ENCODE measurements around the gene P2RX2.

P2RX2 gene

DNA sequence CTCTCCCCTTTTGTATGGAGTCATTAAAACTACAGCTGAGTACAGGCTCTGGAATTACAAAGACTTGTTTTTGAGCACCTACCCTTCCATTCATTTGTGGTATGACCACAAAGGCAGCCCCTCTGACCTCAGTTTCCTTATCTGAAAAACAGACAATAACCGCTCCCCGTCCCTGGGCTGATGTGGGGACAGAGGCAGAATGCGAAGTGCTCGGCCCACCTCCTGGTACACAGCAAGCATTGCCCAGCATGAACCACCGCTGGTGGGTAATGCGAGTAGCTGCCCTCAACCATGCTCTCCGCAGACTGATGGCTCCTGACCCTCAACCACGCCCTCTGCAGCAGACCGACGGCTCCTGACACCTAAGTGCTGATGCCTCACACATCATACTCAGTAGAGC lies 22.4 kb downstream of the P2RX2 start:
- no peak for DNase-seq

DNA sequence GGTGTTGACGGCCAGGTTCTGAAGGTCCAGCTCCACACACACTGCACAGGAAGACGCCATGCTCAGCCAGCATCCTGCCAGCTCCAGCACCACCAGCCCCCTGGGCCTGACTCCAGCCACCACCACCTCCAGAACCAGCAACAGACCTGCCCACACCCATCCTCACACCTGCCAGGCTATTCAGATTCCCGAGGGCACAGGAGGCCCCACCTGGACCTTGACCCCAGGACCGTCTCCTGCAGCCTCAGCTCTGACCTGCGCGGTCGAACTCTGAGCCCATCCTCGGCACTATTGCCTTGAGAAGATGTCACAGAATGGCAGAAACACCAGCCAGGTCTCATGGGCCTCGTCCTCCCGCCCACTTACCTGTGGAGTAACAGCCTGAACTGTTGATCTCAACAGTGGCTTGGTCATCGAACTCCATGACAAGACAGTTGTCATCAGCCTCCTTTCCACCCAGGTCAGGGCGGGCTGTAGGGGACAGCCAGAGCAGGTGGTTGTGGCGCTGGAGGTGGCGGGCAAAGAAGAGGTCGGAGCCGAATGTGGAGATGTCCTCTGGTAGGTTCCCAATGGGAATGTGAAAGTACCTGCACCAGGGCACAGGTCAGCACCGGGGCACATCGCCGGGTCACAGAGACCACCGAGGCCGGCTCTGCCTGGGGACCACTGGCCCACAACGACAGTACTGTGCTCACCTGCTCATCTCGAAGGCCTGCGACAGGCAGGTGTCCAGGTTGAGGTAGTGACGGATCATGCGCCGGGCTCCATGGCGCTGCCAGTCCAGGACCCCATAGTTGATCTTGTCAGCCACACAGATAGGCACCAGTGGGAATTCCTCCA lies 23.5 kb downstream of the P2RX2 start:
- DNase-seq, result no peak

DNA sequence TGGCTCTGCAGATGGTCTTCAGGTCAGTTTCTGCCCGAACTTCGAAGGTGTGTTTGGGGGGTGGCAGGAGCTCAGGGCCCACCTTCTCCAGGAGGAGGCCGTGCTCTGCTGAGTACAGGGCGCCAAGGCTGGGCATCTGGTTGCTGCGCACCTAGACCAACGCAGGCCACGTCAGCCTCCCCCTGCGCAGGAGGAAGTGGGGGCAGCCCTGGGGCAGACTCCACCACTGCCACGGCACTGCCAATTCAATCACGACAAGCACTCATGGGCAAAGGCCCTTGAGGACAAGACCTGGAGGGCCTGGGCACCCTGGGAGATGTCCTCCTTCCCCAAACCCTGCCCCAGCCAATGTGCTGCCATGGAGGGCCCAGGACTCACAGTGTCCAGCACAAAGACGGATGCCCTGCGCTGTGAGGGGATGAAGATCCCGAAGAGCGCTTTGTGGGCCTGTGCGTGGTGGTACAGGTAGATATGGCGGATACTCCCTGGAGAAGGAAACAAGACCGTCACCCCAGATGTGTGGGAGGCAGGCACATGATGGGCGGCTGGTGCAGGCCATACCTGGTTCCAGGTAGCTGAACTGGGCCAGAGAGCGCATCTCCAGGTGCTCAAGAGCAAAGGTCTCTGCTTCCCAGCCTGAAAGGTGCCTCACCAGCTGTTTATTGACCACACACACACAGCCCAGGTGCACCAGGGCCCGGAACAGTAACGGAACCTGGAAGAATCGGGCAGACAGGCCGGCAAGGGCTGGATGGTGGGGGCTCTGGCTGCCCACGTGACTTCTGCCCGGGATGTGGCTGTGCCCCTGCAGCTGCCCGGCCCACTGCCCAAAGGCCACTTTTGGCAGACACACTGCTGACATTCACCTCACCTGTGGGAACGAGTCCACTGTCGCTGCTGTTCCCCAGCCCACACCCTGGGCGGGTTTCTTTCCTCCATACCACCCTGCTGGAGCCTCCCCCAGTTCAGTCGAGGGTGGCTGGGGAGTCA lies 24.6 kb downstream of the P2RX2 start:
- DNase-seq, result no peak

DNA sequence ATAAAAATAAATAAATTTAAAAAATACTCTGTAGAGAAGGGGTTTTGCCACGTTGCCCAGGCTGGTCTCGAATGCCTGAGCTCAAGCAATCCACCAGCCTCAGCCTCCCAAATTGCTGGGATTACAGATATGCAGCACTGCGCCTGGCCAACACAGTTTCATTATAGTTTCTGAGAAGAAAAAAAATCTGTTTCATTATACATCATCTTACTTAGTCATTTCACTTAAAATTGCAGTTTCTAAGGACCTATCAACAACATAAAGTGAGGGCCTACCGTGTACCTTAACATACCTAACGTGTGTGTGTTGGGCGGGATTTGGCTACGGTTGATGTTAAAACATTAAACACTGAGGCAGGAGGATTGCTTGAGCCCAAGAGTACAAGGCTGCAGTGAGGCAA lies 28.3 kb downstream of the P2RX2 start:
- no peak for DNase-seq

DNA sequence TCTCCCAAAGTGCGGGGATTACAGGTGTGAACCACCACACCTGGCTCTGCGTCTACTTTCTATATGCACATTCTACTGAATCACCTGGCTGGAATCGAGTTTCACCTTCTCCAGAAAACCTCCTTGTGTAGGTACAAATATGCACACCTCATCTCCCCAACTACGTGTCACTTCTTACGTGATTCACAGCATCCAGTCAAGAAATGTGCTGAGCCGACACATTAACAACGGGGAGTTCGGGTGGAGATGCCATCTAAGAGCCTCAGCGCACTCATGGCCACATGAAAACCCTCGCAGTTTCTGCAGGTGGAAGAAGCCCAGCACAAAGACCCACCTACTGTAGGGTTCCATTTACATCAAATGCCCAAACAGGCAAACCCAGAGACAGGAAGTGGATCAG lies 29.3 kb downstream of the P2RX2 start:
- DNase-seq, result no peak

DNA sequence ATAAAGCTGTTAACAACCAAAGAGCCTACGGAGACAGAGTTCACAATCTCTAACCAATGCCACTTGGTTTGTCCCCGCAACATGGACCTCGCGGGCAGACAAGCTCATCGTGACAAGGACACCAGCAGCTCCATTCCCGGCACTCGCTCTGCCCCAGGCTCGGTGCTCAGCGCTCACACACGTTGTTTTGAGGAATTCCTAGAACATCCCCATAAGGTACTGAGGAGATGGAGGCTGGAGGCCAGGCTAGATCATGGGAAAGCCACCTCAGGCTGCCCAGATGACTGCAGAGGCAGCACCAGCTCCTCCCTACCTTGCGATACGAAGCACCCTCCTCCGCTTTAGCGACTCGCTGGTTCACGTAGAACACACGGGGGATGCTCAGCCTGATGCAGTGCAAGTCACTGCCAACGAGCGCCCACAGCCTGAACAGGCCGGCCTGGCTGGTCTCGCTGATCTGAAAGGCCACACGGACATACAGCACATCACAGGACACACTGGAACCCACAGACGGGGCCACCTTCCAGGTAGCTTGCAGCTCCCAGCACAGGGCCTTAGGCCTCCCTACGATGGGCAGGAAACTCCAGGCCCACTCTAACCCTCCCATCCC lies 30.1 kb downstream of the P2RX2 start:
- no peak for DNase-seq

DNA sequence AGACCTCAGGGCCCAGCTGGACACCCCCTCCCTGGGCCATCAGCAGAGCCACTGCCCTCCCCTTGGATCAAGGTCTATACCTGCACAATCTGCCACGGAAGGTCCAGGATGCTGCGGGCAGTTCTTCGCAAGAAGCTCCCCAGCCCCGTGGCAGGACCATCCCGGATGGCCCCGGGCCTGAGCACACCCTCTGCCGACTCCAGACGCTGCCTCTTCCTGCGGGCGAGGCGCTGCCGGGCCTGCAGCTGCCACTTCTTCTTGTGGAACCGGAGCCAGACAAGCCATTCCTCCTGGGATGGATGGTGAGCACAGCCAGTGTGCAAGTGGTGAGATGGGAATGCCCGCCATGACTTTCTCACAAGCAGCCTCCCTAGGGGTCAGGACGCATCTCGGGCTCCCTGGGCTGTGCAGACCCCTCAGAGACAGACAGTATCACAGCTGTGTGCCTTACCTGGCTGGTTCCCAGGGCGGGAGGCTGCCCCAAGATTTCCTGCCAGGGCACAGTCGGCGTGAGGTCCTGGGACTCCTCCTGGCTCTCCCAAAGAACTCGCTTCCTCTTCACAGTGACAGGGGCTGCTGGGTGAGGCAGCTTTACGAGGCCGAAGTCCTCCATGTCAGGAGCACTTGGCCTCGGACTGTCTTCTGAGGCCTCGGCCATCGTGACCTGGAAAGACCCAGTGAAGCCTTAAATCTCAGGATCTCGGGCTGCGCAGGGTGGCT lies 30.8 kb downstream of the P2RX2 start:
- DNase-seq, result no peak

DNA sequence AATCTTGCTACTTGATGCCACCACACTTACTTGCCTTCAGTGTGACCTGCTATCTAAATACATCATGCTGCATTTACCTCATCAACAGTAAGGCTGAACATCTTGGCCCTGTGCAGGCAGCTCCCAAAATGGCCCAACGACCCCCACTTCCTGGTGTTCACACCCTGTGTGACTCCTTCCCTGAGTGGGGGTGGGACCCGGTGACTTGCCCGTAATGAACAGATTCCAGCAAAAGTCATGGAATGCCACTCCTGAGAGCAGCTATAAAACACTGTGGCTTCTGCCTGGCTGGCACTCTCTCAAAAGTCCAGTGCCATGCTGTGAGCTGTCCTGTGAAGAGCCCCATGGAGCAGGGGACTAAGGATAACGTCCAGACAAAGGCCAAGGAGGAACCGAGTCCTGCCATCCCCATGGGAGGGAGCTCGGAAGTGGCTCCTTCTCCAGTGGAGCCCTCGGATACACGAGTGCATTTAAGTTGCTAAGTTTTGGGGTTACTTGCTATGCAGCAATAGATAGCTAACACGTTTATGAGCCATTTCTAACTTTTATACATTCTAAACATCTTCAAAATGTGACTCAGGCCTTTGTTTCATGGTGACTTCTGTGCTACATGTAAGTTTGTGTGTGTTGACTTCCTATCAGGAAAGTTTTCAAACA lies 33.0 kb downstream of the P2RX2 start:
- DNase-seq, result no peak

DNA sequence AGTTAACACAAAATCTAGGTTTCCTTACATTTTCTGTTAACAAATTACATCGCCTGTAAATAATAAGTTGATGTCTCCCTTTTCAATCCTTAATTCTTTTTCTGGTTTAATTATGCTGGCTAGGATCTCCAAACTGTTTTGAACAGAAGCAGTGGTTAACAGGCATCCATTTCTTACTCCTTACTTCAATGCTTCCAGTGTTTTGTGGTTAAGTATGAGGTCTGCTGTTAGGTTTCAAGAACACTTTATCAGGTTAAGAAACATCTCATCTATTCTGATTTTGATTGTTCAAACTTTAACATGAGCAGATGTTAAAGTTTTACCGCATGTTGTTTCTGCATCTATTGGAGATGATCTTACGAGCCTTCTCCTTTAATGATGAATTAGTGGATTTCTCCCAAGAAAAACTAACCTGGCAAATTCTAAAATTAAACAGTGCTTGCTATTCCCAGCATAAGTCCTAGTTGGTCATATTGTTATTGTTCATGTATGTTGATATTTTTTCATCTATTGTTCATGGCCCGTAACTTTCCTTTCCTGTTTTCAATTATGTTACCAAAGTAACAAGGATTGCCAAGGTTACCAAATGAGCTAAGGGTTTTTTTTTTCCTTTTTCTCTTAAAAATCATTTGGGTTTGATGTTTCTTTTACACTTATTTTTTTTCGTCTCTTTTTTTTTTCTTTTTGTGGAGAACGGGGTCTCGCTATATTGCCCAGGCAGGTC lies 35.2 kb downstream of the P2RX2 start:
- no peak for DNase-seq

DNA sequence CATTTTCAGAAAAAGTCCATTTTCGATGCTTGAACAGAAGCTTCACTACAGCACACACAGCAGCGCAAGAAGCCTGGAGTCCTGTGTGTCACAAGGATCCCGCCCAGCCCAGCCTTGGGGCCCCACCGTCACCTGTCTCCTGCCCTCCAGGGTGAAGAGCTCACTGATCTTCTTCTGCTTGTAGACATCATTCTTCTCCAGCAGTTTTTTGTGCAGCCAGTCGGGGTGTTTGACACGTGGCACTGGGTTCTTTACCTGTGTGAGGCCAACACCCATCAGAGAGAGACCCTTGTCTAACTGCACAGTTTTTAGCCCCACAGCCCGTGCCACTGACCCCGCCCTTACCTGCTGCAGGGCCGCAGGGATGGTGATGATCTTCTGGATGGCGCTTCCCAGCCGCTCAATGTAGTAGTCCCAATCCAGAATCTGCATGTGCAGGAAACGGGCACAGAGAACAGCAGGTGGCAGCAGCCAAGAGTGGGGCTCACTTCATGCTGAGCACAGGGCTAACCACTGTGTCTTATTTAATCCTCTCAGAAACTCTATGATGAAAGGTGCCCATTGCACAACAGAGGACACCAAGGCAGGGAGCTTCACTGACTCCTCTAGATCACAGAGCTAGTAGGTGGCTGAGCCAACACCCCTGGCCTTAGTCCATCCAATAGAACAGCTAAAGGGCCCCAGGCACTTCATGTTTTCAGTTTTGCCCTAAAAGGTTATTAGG lies 38.6 kb downstream of the P2RX2 start:
- no peak for DNase-seq

DNA sequence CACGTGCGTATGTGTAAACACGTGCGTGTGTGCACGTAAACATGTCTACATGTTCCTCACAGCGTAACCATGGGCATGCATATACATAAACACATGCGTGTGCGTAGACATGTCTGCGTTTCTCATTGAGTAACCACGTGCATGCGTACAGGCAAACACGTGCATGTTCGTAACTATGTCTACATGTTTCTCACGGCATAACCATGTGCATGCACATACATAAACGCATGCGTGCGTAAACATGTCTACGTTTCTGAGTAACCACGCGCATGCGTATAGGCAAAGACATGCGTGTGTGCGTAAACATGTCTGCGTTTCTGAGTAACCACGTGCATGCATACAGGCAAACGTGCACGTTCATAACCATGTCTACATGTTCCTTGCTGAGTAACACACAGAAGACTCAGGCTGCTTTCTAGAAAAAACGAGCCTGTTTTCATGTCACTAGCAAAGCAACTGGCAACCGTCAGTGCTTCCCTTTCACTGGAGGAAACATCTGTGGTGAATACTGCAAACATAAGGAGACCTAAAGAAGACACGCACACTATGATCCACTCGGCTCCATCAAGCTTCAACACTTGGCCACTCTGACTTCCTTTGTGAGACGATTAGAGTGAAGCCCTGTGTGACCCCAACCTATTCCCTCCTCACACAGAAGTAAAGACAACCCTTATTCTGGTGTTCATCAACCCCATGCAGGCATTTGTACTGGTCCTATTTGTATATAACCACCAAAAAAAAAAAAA lies 39.7 kb downstream of the P2RX2 start:
- DNase-seq, result no peak

DNA sequence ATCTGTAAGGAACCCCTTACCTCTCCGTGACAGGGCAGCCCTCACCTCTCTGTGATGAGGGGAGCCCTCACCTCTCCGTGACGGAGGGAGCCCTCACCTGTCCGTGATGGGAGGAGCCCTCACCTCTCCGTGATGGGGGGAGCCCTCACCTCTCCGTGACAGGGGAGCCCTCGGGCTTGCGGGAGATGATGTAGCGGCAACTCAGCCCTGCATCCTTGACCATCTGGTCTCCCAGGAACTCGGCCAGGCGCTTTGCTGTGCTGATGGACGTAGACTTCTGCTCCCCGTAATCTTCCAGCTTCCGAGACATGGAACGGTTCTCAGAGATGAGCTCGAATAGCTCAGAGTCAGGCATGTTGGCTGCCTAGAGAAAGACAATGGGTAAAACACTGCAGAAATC lies 40.6 kb downstream of the P2RX2 start:
- no peak for DNase-seq

DNA sequence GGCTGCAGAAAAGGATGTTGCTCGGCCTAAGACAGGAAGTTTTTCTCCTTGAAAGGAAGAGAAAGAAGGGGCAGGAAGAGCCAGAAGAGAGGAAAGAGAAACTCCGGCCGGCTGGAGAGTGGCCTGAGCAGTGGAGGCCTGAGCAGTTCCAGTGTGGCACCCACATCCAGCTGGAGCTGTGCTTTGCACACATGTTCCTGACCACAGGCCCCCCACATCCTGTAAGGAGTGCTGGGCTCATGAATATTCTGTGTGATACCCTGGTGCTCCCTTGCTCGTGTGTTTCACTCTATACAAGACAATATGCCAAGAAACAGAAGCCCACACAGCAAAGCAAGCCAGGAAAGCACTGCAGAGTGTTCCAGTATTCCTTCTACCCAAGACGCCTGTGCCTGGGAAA lies 41.5 kb downstream of the P2RX2 start:
- no peak for DNase-seq

DNA sequence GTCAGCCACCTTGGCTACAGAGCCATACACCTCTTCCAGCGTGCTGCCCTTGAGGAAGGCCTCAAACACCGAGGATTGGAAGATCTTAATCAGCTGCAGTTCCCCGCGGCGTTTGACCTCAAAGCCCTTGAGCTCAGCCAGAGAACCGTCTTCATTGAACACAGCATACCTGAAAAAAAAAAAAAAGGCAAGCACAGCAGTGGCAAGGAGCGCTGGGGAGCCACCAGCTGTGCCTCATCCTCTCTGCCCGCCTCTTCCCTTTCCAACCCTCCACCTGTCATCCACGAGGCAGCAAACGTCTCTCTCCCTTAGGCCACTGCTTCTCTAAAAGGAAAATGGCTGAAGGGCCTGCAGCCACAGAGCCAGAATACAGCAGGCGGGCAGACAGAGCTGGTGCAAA lies 42.4 kb downstream of the P2RX2 start:
- no peak for DNase-seq

DNA sequence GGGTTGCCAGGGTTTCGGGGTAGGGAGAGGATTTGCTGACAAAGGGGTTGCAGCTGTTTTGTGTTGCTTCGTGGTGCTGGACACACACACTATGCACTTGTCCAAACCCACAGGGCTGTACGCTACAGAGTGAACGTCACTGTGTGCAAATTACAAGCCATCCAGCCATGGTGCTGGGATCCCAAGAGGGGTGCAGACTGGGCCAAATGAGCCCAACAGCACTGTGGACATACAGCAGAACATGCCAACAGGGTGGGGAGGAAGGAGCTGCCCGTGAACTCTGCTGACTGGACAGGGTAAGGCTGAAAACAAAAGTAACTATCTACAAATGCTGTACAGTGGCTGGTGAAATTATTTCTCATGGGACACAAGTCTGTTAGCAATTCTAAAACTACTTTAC lies 43.4 kb downstream of the P2RX2 start:
- DNase-seq, result no peak

DNA sequence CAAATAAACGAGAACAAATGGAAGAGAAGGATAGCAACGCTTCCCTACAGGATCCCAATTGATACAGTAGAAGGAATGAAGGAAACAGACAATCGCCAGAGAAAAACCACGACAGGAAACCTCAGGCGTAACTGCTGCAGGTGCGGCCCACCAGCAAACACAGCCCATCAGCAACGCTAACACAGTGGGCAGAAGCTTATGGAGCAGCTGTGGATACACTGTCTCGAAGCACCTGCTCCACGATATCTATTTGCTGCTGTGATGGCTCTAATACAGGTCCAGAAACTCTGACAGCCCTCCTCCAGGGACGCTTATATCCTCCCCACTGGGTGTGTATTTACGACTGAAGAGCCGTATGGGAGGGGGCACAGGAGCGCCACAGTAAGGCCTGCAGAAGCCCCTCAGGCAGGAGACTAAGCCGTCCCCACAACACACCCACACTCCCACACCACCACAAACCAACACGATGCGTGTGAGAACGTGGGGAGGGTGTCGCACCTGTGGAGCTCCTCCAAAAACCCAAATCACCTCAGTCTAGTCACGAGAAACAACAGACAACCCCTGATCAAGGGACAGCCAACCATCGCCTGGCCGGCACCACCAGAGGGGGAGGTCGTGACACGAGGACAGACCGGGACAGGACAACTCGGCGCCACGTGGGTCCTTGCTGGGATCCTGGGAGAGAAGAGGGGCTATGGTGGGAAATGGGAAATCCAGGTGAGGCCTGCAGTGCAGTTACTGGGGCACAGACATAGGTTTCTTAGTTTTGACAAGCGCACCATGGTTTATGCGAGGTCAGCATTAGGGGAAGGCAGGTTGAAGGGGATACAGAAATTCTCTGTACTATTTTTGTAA lies 44.6 kb downstream of the P2RX2 start:
- no peak for DNase-seq

DNA sequence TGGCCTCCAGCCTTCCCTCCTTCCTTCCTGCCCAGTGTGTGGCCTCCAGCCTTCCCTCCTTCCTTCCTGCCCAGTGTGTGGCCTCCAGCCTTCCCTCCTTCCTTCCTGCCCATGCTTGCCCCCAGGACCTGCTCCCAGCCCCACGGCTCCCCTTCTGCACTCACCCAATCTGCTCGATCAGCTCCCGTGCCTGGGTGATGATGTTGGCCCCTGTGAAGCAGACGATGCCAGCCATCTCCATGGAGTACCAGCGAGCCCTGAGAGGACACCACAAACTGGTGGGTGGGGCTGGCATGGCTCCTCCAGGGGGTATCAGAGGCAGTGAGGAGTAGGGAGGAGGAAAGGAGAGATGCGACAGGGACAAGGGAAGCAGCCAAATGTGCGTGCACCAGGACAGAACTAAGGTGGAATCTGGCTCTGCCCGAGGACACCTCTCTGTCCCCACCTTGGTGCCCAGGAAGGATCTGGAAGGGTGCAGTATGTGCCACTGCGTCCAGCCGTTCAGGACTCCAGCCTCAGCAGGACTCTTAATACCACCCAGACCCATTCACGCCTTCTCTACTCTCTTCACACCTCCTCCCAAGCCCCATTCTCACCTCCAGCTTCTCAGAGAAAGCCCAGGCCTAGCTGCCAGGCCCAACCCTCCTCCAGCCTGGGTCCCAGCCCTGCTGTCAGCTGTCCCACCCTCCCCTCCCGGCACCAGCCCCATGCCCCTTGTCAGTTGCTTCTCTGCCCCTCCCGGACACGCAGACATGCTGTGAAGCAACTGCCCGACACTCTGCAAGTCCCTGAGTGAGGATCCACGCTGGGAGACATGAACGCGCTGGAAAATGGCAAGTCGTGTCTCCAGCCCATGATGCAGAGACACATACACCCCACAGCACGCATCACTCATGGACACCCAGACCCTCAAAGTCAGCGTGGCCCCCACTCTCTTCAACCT lies 45.9 kb downstream of the P2RX2 start:
- DNase-seq, result no peak

DNA sequence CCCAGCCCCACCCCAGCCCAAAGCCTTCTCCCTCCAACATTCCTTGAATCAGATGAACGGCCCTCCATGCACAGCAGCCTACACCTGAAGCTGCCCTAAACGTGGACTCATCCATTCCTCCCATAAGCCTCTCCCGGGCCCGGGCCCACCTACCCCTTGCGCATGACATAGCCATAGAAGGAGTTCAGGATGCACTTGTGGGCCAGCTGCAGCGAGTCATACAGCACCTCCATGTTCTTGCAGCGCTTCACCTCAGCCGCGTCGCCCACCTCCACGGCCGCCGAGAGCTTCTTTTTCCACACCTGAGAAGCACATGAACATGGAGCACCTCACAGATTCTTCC lies 46.5 kb downstream of the P2RX2 start:
- no peak for DNase-seq
